Lower lobe of right lung (tissue), 2 donors: ENCODE results near the gene SMTNL2. TPM values are rescaled to one million over a fixed set of nuclear protein-coding genes. Genes with fewer than 3 reads are reported as not detected.
A peak's percentile ranks its signal among the peaks of the same experiment; 100 is the strongest.
"Not testable (repeated sequence)": the region's sequence is repeated elsewhere in the genome, so short reads cannot be mapped to it uniquely, and the experiment has no call there.

Source experiments
- ATAC-seq, 2 donors: fragments of 200-7000 bp; cut with Tn5 transposase; one replicate each; pipeline ENCODE4 v1.9.1; 2020 to 2022; ENCODE audit warnings: mild to moderate bottlenecking in 2 of 2, moderate library complexity in 2 of 2
- DNase-seq: peaks from one replicate; pipeline ENCODE4 v3.0.0-alpha.2; 2020
- H3K27ac ChIP-seq: fragments of 200-600 bp; one replicate; pipeline ENCODE4 v1.8.0; 2022
- H3K27me3 ChIP-seq: fragments of 200-600 bp; one replicate; pipeline ENCODE4 v1.8.0; 2022; ENCODE audit warnings: low read depth
- H3K36me3 ChIP-seq: fragments of 200-600 bp; one replicate; pipeline ENCODE4 v1.8.0; 2022; ENCODE audit warnings: mild to moderate bottlenecking
- H3K4me1 ChIP-seq: fragments of 200-600 bp; one replicate; pipeline ENCODE4 v1.8.0; 2022
- H3K4me3 ChIP-seq: fragments of 200-600 bp; one replicate; pipeline ENCODE4 v1.8.0; 2022; ENCODE audit warnings: mild to moderate bottlenecking
- H3K9me3 ChIP-seq: fragments of 200-600 bp; one replicate; pipeline ENCODE4 v1.8.0; 2022
- CTCF ChIP-seq: fragments of 200-600 bp; IDR thresholded peaks from one replicate; pipeline ENCODE4 v1.8.0; 2022; ENCODE audit warnings: antibody characterized with exemption, mild to moderate bottlenecking
- intact Hi-C: fragments of 100-400 bp; cut with DNase I; formaldehyde crosslinking; loops from one replicate; pipeline ENCODE4 v1.11.0; 2022
- total RNA-seq: library from RNA; stranded (reverse); fragmentation: NEBNext Ultra II Directional; extraction: Animal tissue kit (Norgen Biotek cat#: 25700); gene quantifications from one replicate; pipeline ENCODE4 v1.2.1, GENCODE V29; 2021
- donor health status: DM: no; HTN: yes; CAD: no; lungs with severe emphysema.

The SMTNL2 gene
- total RNA-seq, 1 donor from 2014 or later = 6.4 TPM

GRCh38 chr17:4599505-4600281, 15.4 kb downstream of the SMTNL2 start:
- Histone ChIP-seq H3K4me3 (no peak overlapping the region), H3K9me3 (no peaks in the 10 kb centered on the region), H3K4me1 (peaks cover 20% of the 10 kb centered on the region), H3K36me3 (no peaks in the 10 kb centered on the region), H3K27ac (peak overlapping the region; percentile 53), H3K27me3 (no peaks in the 10 kb centered on the region)
- intact Hi-C loops = no loop called here
- ATAC-seq (peak; percentile 43 to 60), DNase-seq (no peak)
- no peak for TF ChIP-seq CTCF

- H3K9me3 ChIP-seq = no peaks in the 10 kb centered on the region
- intact Hi-C loops = no loop called here
- no peak overlapping the region for H3K27ac ChIP-seq
- ATAC-seq (no peak), DNase-seq (no peak)
- no peaks in the 10 kb centered on the region for H3K36me3 ChIP-seq
- peaks cover 12% of the 10 kb centered on the region for H3K4me1 ChIP-seq
- TF ChIP-seq CTCF = no peak
- H3K4me3 ChIP-seq = no peak overlapping the region
- H3K27me3 ChIP-seq = no peaks in the 10 kb centered on the region
These were observed 16.2 kb downstream of the SMTNL2 start for GRCh38 chr17:4600563-4600962.

- no peak for TF ChIP-seq CTCF
- intact Hi-C loops = no loop called here
- Histone ChIP-seq H3K4me1 (peaks cover 11% of the 10 kb centered on the region), H3K4me3 (no peak overlapping the region), H3K27ac (no peak overlapping the region), H3K27me3 (no peaks in the 10 kb centered on the region), H3K36me3 (no peaks in the 10 kb centered on the region), H3K9me3 (no peaks in the 10 kb centered on the region)
- ATAC-seq (no peak), DNase-seq (no peak)
These were observed 17.0 kb downstream of the SMTNL2 start for GRCh38 chr17:4601326-4601725.

GRCh38 chr17:4602041-4602440, 17.7 kb downstream of the SMTNL2 start:
- ATAC-seq (no peak), DNase-seq (no peak)
- intact Hi-C loops = no loop called here
- H3K9me3 ChIP-seq = no peaks in the 10 kb centered on the region
- H3K4me1 ChIP-seq = peaks cover 17% of the 10 kb centered on the region
- no peaks in the 10 kb centered on the region for H3K27me3 ChIP-seq
- no peaks in the 10 kb centered on the region for H3K36me3 ChIP-seq
- no peak for TF ChIP-seq CTCF
- no peak overlapping the region for H3K4me3 ChIP-seq
- H3K27ac ChIP-seq = no peak overlapping the region

GRCh38 chr17:4604111-4604644, 19.8 kb downstream of the SMTNL2 start:
- Histone ChIP-seq H3K36me3 (no peaks in the 10 kb centered on the region), H3K4me3 (no peak overlapping the region), H3K27ac (peak overlapping the region; percentile 36), H3K27me3 (no peaks in the 10 kb centered on the region), H3K4me1 (peaks cover 26% of the 10 kb centered on the region), H3K9me3 (no peaks in the 10 kb centered on the region)
- intact Hi-C loops = no loop called here
- TF ChIP-seq CTCF = no peak
- no peak for DNase-seq
- ATAC-seq = peak in 1 of 2 donors; percentile 3

- H3K9me3 ChIP-seq, H3K27me3 ChIP-seq, intact Hi-C loops, H3K4me3 ChIP-seq, ATAC-seq, H3K36me3 ChIP-seq: not testable (repeated sequence)
- Histone ChIP-seq H3K27ac (peak overlapping the region; percentile 36), H3K4me1 (peaks cover 22% of the 10 kb centered on the region)
- peak; percentile 24 for DNase-seq
These were observed 20.4 kb downstream of the SMTNL2 start for GRCh38 chr17:4604736-4605135.
